HCT116 (cell line): ENCODE data around the gene ERFE. TPM values are rescaled to one million over a fixed set of nuclear protein-coding genes. Genes with fewer than 3 reads are reported as not detected.

Experiments used
- ATAC-seq: fragments of 200-7000 bp; cut with Tn5 transposase; 2 replicates; pipeline ENCODE4 v1.9.1; 2020; ENCODE audit warnings: mild to moderate bottlenecking, moderate library complexity
- BruUV-seq: library from RNA; stranded (reverse); fragments of 400-500 nt; replicated peaks from 2 replicates; lab custom pipeline; 2021; lab: Mats Ljungman, UMichigan
- CTCF ChIA-PET: fragments of 300-600 bp; sonication (Branson Sonifier 250); formaldehyde crosslinking; loops from one replicate; lab custom pipeline; 2021; ENCODE audit warnings: antibody characterized with exemption; lab: Charles Lee
- POLR2A ChIA-PET: fragments of 300-600, 350-600 bp; sonication (Branson Sonifier 250); formaldehyde crosslinking; loops from one replicate; lab custom pipeline; 2021; ENCODE audit warnings: antibody characterized with exemption; lab: Charles Lee
- RAD21 ChIA-PET, 2 experiments: fragments of 300-600 bp; sonication (Branson Sonifier 250); formaldehyde crosslinking; loops; one replicate each; lab custom pipeline; 2023; ENCODE audit warnings: low total read pairs in 2 of 2; ENCODE audit not compliant: uncharacterized antibody in 2 of 2, unreplicated experiment in 2 of 2, low non-redundant PET in 1 of 2; lab: Charles Lee
- DNase-seq: peaks from one replicate; pipeline ENCODE4 v3.0.0-alpha.2; 2010; ENCODE audit warnings: low read depth, low spot score
- H2AFZ ChIP-seq: fragments of 200-600 bp; shearing (Covaris generic), sonication (generic); 2 replicates; pipeline ENCODE4 v1.6.1; 2017; ENCODE audit warnings: low read depth, mixed run types, mixed read lengths, antibody characterized with exemption, low read length; ENCODE audit not compliant: poor library complexity, severe bottlenecking
- H3K27ac ChIP-seq: 2 replicates; pipeline ENCODE4 v1.5.1; 2012; ENCODE audit warnings: low read depth, low read length
- H3K27me3 ChIP-seq: fragments of 200-600 bp; sonication (generic); 2 replicates; pipeline ENCODE4 v1.6.1; 2016; ENCODE audit warnings: mixed run types, low read length, mixed read lengths; ENCODE audit not compliant: insufficient read depth
- H3K36me3 ChIP-seq, 2 experiments: fragments of 200-500 bp in 1 of 2; fragments of 200-600 bp in 1 of 2; sonication (Bioruptor generic) in 1 of 2; sonication (generic) in 1 of 2; 2 replicates each; pipeline versions ENCODE4 v1.5.1 to v1.6.1; 2014 to 2016; ENCODE audit warnings: low read length in 2 of 2, inconsistent platforms in 1 of 2, mixed read lengths in 1 of 2, mixed run types in 1 of 2; ENCODE audit not compliant: insufficient read depth in 2 of 2, control insufficient read depth in 1 of 2
- H3K4me1 ChIP-seq, 2 experiments: fragments of 200-600 bp in 1 of 2; sonication (generic) in 1 of 2; 2 replicates each; pipeline versions ENCODE4 v1.5.1 to v1.6.1; 2012 to 2017; ENCODE audit warnings: low read length in 2 of 2, inconsistent platforms in 1 of 2, mild to moderate bottlenecking in 1 of 2, mixed read lengths in 1 of 2, mixed run types in 1 of 2, moderate library complexity in 1 of 2; ENCODE audit not compliant: insufficient read depth in 2 of 2, control insufficient read depth in 1 of 2
- H3K4me2 ChIP-seq: fragments of 200-600 bp; sonication (generic); 2 replicates; pipeline ENCODE4 v1.6.1; 2017; ENCODE audit warnings: mixed run types, low read length, mixed read lengths
- H3K4me3 ChIP-seq, 2 experiments: fragments of 200-600 bp in 1 of 2; sonication (generic) in 1 of 2; replicated peaks in 1 of 2; 2 replicates each; pipeline ENCODE4 v1.5.1; 2011 to 2016; ENCODE audit warnings: low read length in 2 of 2, control low read depth in 1 of 2, low read depth in 1 of 2, mild to moderate bottlenecking in 1 of 2, mixed read lengths in 1 of 2, mixed run types in 1 of 2
- H3K79me2 ChIP-seq: fragments of 200-600 bp; sonication (generic); 2 replicates; pipeline ENCODE4 v1.6.1; 2017; ENCODE audit warnings: mild to moderate bottlenecking, mixed run types, low read length, moderate library complexity, mixed read lengths; ENCODE audit not compliant: insufficient read depth
- H3K9ac ChIP-seq: fragments of 200-600 bp; sonication (generic); 2 replicates; pipeline ENCODE4 v1.6.1; 2016; ENCODE audit warnings: low read length, mixed read lengths
- H3K9me2 ChIP-seq: fragments of 200-600 bp; sonication (generic), shearing (Covaris generic); 2 replicates; pipeline ENCODE4 v1.6.1; 2017; ENCODE audit warnings: mixed run types, mild to moderate bottlenecking, moderate library complexity; ENCODE audit not compliant: insufficient read depth
- H3K9me3 ChIP-seq, 2 experiments: fragments of 200-500 bp in 1 of 2; fragments of 200-600 bp in 1 of 2; sonication (Bioruptor generic) in 1 of 2; sonication (generic) in 1 of 2; 2 replicates each; pipeline ENCODE4 v1.6.1; 2014 to 2017; ENCODE audit warnings: low read length in 2 of 2, mixed read lengths in 2 of 2, inconsistent platforms in 1 of 2, low read depth in 1 of 2, mild to moderate bottlenecking in 1 of 2, mixed run types in 1 of 2, moderate library complexity in 1 of 2; ENCODE audit not compliant: control insufficient read depth in 1 of 2, insufficient read depth in 1 of 2
- H4K20me1 ChIP-seq: fragments of 200-600 bp; sonication (generic), shearing (Covaris generic); 2 replicates; pipeline ENCODE4 v1.6.1; 2017; ENCODE audit warnings: mixed run types, mild to moderate bottlenecking, moderate library complexity; ENCODE audit not compliant: insufficient read depth
- ATF3 ChIP-seq: IDR thresholded peaks from 2 replicates; pipeline ENCODE4 v1.6.1; 2012
- CBX3 ChIP-seq: IDR thresholded peaks from 2 replicates; pipeline ENCODE4 v1.6.1; 2012; ENCODE audit warnings: low read depth
- CEBPB ChIP-seq: IDR thresholded peaks from 2 replicates; pipeline ENCODE4 v1.6.1; 2012; ENCODE audit warnings: low read depth
- CTCF ChIP-seq, 3 experiments: fragments of 200-600 bp in 1 of 3; sonication (generic) in 1 of 3; IDR thresholded peaks in 2 of 3; conservative IDR thresholded peaks in 1 of 3; 2 replicates each; pipeline ENCODE4 v1.5.1; 2012 to 2017; ENCODE audit warnings: low read depth in 2 of 3, low read length in 2 of 3, antibody characterized with exemption in 1 of 3, borderline replicate concordance in 1 of 3, control low read depth in 1 of 3, mild to moderate bottlenecking in 1 of 3, mixed read lengths in 1 of 3, mixed run types in 1 of 3, moderate library complexity in 1 of 3; ENCODE audit not compliant: insufficient read depth in 1 of 3
- EGR1 ChIP-seq: IDR thresholded peaks from 2 replicates; pipeline ENCODE4 v1.6.1; 2012; ENCODE audit warnings: low read depth
- EZH2 ChIP-seq: fragments of 200-600 bp; sonication (generic); IDR thresholded peaks from 2 replicates; pipeline ENCODE4 v1.6.1; 2017; ENCODE audit warnings: antibody characterized with exemption, mixed run types
- EZH2phosphoT487 ChIP-seq: fragments of 200-600 bp; IDR thresholded peaks from 2 replicates; pipeline ENCODE4 v1.6.1; 2018; ENCODE audit warnings: antibody characterized with exemption, borderline replicate concordance
- JUND ChIP-seq: IDR thresholded peaks from 2 replicates; pipeline ENCODE4 v1.6.1; 2012
- POLR2A ChIP-seq: IDR thresholded peaks from 2 replicates; pipeline ENCODE4 v1.7.0; 2011; ENCODE audit warnings: borderline replicate concordance; ENCODE audit not compliant: insufficient read depth, insufficient read length; ENCODE audit errors: extremely low read depth
- POLR2AphosphoS5 ChIP-seq: IDR thresholded peaks from 2 replicates; pipeline ENCODE4 v1.6.1; 2011; ENCODE audit warnings: mild to moderate bottlenecking, low read depth, low read length, moderate library complexity
- RAD21 ChIP-seq: IDR thresholded peaks from 2 replicates; pipeline ENCODE4 v1.6.1; 2012; ENCODE audit warnings: low read depth, mild to moderate bottlenecking
- REST ChIP-seq: IDR thresholded peaks from 2 replicates; pipeline ENCODE4 v1.6.1; 2012; ENCODE audit warnings: low read depth
- SIN3A ChIP-seq: IDR thresholded peaks from 2 replicates; pipeline ENCODE4 v1.6.1; 2012; ENCODE audit warnings: low read depth
- SRF ChIP-seq: IDR thresholded peaks from 2 replicates; pipeline ENCODE4 v1.6.1; 2012; ENCODE audit warnings: low read depth
- TCF7L2 ChIP-seq: IDR thresholded peaks from 2 replicates; pipeline ENCODE4 v1.7.0; 2011; ENCODE audit warnings: borderline replicate concordance, inconsistent platforms; ENCODE audit not compliant: insufficient read depth, insufficient read length; ENCODE audit errors: extremely low read depth
- ZFX ChIP-seq: fragments of 450-650 bp; IDR thresholded peaks from 2 replicates; pipeline ENCODE4 v1.6.1; 2017
- intact Hi-C: fragments of 100-400 bp; cut with micrococcal nuclease; formaldehyde crosslinking; loops from 2 replicates; pipeline ENCODE4 v1.10.0; 2022
- total RNA-seq: library from RNA; stranded (reverse); gene quantifications from one replicate; pipeline ENCODE4 v1.2.1, GENCODE V29; 2021; ENCODE audit not compliant: unreplicated experiment

ERFE gene
- total RNA-seq, 1 experiment from 2014 or later, result 17.3 TPM

- Histone ChIP-seq H3K4me2 (no peak overlapping the region), H3K9ac (no peak overlapping the region), H3K27ac (no peak overlapping the region), H3K9me3 (no peaks in the 10 kb centered on the region), H2AFZ (no peak overlapping the region), H3K27me3 (no peaks in the 10 kb centered on the region), H3K9me2 (no peaks in the 10 kb centered on the region), H3K79me2 (no peaks in the 10 kb centered on the region), H3K36me3 (peaks cover 5% of the 10 kb centered on the region in 2 experiments; a peak in 3 of 4 replicates), H3K4me1 (0 out of 4 replicates have a peak, but pooled peaks cover 0 to 2% of the 10 kb centered on the region in 2 experiments), H4K20me1 (no peaks in the 10 kb centered on the region), H3K4me3 (no peak overlapping the region)
- intact Hi-C loops, result no loop called here
- no TSS peak for BruUV-seq
- TF ChIP-seq CTCF (IDR thresholded peaks at IDR 0.05 in 2 of 3, conservative IDR thresholded peaks at IDR 0.05 in 1 of 3; ENCODE audit: borderline replicate concordance in 1 of 3, insufficient read depth in 1 of 3, low read depth in 2 of 3, low read length in 2 of 3) (no peak), SIN3A (no peak), CBX3 (no peak), TCF7L2 (no peak), ZFX (no peak), EZH2phosphoT487 (no peak), POLR2AphosphoS5 (no peak), RAD21 (no peak), REST (no peak), EZH2 (no peak), CEBPB (no peak), ATF3 (no peak), POLR2A (no peak), SRF (no peak), EGR1 (no peak), JUND (no peak)
- DNase-seq (no peak), ATAC-seq (no peak)
- ChIA-PET POLR2A (no interaction called here), RAD21 (no interaction called here), CTCF (no interaction called here)
These were observed 8.6 kb downstream of the ERFE start for GRCh38 chr2:238167344-238167715.
